DMS 273 treated with DMSO at 0.1 percent for 48 hours (cell line): ENCODE measurements around the gene TMEM198.

ENCODE experiments used
- DNase-seq: peaks from one replicate; lab custom pipeline; 2025; lab: John Stamatoyannopoulos, UW

TMEM198 gene

DNA sequence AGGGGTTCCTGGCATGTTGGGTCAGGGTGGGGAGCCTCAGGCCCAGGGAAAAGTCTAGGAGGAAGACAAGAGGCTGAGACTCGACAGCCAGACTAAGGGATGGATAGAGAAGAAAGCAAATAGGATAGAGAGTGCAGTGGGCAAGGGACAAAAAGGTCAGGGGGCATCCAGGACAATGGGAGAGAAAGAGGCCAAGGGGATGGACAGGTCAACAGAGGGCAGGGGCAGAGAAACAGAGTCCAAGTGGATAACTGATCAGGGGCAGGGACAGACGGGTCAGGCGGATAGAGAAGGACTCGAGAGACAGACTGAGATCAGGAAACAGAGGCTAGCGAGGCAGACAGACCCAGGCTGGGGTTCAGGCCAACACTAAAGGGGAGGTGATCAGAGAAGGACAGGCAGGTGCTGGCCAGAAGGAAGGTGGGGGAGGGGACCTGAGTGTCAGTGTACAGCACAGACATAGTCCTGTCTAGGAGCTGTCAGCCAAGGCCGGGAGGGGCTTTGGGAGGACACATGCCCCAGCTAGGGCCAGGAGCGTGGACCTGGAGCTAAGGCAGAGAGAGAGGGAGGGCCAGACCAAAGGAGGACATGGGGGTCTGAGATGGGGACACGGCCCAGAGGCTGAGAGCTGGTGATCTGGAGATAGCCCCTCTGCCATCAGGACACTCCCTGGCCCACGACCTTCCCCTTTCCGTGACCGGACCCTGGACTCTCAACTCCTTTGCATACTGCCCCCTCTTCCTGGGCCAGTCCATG is 17.3 kb upstream of the TMEM198 start:
- DNase-seq: no peak

GRCh38 chr2:219527076-219527394 is 16.8 kb upstream of the TMEM198 start:
- no peak for DNase-seq

DNA sequence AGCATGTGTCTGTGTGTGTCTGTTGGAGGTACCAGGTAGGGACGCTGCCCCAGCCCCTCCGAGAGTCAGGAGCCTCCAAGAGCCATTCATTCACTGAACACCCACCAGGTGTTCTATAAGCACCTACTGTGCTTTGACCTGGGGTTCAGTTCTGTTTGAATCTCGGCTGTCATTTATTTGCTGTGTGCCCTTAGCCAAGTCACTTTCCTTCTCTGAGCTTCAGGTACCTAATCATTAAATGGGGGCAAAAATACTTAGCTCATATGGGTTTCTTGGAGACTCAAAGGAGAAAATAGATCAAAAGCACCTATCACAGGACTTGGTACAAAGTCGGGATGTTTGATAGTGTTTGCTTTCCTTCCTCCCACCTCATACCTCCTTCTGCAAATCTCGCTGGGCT is 16.4 kb upstream of the TMEM198 start:
- DNase-seq: no peak

DNA sequence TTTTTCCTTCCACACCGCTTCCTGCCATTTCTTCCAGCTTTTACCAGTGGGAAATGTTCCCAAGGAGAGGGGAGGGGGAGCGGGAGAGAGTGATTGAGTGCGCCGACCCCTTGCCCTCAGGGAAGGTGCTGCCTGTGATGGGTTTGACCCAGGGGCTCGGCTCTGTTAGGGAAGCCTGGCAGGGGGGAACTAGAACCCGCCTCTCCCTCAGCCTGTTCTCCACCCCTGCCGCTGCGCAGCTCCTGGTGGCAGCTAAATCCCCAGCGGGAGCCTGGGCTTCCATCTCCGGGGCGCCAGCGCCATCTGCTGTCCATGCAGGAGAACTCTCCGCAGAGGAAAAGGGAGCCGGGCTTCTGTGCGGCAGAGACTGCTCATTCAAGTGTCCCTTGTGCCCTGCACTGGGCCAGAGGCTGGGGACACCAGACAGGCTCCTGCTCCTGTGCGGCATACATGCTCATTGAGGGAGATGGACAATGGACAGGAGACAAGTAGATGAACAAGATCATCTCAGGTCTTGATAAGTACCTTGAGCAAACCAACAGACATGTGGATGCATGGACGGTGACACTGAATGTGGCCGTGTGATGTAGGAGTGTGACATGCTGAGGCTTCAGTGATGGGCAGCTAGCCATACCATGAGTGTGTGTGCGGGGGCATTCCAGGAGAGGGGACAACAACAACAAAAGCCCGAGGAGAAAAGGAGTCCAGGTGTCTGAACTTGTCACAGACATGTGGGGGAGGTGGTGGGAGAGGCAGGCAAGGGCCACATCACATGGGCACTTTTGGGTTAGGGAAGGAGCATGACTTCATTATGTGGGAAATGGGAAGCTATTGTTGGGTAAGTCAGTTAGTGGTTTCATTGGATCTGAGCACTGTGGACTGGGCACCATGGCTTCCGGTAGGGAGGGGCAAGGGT is 13.5 kb upstream of the TMEM198 start:
- DNase-seq: peak; percentile 61

- DNase-seq: no peak
Observed at GRCh38 chr2:219531639-219532377, 12.0 kb upstream of the TMEM198 start.

DNA sequence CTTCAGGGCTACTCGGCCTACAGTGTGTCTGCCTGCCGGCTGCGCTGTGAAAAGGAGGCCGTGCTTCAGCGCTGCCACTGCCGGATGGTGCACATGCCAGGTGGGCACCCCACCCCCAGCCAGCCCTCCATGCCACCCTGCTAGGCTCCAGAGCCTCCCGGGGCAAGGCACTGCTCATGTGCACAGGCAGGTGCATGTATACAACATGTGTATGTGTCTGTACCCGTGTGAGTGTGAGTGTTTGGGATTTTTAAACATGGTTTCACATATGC is 11.5 kb upstream of the TMEM198 start:
- no peak for DNase-seq

- DNase-seq: no peak
Observed at GRCh38 chr2:219533930-219534661, 9.7 kb upstream of the TMEM198 start.

GRCh38 chr2:219536425-219536824 is 7.4 kb upstream of the TMEM198 start:
- no peak for DNase-seq

- DNase-seq: no peak
Observed at GRCh38 chr2:219536967-219537366, 6.9 kb upstream of the TMEM198 start.

- no peak for DNase-seq
Observed at GRCh38 chr2:219537657-219538488, 6.0 kb upstream of the TMEM198 start.

GRCh38 chr2:219538504-219538951 is 5.3 kb upstream of the TMEM198 start:
- no peak for DNase-seq

DNA sequence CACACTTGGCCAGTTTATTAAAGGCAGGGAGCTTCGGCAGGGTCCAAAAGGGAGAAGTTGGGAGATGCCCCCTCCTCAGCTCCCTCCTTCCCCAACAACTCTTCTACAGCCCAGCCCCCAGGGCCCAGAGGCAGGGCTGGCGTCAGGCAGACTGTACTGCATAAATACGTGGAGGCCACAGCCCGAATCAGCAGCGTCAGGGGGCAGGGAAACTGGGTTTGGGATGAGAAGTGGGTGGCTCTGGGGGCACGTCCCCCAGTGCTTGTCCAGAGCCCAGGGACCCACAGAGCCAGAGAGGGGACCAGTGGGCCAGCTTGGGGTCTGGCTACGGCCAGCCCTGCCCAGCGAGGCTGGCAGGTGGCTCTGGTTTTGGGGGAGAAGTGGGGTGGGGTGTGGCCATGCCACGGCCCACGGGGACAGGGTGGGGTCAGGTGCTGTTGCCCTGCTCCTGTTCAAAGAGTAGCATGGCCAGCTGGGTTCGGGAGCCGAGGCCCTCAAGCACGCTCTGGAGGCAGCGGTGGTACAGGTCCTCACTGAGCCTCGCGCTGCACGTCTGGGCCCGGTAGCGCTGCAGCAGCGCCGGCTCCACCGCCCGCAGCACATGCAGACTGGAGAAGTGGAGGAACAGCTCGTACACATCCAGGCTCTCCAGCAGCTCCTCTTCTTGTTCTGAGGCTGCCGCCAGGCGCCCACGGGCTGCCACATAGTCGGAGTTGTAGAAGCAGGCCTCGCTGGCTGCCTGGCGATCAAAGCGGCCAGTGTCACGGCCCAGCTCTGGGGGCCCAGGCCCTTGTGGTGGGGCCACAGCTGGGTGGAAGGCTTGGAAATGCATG is 4.7 kb upstream of the TMEM198 start:
- DNase-seq: no peak

DNA sequence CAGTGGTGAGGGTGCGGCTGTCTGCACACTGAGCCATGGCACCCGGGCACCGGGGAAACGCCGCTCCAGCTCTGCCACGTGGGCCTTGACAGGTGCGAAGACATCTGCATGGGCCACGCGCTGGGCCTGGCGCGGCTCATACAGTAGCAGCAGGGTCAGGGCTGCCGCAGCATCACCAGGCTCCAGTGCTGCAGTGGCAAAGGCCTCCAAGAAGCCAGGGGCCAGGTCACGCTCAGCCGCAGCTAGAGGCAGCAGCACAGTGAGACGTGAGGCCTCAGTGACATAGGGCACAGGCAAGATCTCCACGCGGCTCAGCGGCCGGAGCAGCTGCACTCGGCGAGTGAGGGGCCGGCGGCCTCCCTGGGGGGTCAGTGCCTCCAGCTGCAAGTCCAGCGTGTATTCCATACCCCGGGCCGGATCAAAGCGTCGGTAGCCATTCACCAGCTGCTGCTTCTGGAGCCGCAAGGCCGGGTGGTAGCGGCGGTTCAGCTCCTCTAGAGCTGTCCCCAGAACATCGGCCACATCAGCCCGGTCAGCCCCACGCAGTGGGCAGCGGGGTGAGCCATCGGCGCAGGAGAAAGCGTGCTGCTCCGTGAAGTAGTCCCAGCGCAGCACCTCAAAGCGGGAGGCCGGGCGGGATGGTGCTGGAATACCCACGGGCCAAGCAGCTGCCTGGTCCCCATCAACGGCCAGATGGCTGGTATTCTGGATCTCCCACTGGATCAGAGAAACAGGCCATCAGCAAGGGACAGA is 3.7 kb upstream of the TMEM198 start:
- no peak for DNase-seq

DNA sequence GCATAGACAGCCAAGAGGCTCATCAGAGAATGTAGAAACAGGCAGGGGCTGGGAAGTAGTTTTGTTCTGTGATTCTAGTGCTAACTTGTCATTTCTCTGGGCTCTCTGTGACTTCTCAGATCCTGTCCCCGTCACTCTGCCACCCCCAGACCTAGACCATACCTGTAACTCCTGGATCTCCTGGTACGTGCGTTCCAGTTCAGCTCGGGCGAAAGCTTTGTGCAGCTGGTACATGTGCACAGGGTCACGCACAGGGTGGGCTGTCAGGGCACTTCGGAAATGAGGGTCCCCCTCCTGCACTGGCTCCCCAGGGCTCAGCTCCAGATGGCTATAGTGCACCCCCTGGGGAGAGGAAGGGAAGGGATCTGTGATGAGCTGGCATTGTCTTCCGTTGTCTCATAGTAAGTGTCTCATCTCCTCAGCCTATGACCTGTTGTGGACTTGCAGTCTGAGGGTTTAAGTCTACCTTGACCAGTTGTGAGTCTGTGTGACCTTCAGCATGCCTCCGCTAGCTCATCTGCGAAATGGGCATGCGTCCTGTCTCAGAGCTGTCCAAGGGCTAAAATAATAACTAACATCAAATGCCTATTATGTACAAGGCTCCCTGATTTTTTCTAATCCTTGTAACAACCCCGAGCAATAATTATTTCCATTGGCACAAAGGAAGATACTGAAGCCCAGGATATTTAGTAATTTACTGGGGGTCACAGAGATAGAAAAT is 2.9 kb upstream of the TMEM198 start:
- no peak for DNase-seq

- peak; percentile 15 for DNase-seq
Observed at GRCh38 chr2:219541611-219542180, 2.1 kb upstream of the TMEM198 start.

- no peak for DNase-seq
Observed at GRCh38 chr2:219542931-219543595, 765 bp upstream of the TMEM198 start.

DNA sequence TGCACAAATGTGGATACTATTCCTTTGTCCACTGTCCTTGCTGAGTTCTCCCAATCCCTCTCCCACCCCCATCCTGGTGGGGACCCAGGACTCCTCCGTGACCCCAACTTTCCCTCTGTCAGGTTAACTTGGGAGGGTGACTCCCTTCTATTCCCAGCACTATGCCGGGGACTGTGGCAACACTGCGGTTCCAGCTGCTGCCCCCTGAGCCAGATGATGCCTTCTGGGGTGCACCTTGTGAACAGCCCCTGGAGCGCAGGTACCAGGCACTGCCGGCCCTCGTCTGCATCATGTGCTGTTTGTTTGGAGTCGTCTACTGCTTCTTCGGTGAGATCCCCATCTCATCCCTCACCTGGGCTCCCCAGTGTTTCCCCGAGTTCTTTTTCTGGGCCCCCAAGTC is 739 bp downstream of the TMEM198 start:
- no peak for DNase-seq
